Measurements from ENCODE around the gene PGM1. TPM values are rescaled to one million over a fixed set of nuclear protein-coding genes. Genes with fewer than 3 reads are reported as not detected.
A peak's percentile ranks its signal among the peaks of the same experiment; 100 is the strongest.

Gene PGM1
- total and polyA plus RNA-seq, 9 of the 15 experiments (the other 6 are each of a cell fraction or from before 2014, with no cell fraction given): 0.03 to 0.31 (median 0.09) TPM; not detected in 5

DNA sequence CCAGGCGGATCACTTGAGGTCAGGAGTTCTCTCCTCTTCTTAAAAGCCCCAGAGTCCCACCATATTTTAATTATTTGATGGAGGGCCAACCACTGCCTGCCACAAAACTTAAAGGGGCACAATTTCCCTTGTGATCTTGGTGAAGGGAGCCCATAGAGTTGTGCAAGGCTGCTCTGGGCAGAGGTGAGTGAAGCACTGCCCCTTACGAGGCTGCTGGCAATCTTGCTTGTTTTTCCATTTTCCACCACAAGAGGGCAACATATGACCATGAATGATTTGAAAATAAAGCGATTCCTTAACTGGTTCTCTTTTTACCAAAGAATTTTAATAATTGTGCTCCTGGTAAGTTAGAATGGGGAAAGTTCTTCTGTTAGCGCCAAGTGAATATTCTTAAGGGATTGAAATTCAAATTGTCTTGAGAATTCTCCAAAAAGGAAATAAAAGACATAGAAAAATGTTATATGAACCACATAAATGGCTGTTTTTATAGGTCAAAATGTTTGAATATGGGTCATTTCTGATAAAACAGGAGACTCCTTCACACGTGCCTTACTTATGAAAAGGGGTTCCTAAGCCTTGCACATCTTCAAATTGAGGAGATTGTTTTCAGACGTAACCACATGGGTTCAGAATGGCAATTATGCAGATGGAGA is 22.7 kb downstream of the PGM1 start:
- ChIA-PET POLR2A (interaction anchor here (0.6 kb wide), 2 partner anchors 21 to 109 kb away, joined by 3 read pairs; no protein-coding TSS in a partner anchor), CTCF (ENCODE audit: low intra/inter-chr PET ratio) (interaction anchor here (1.1 to 1.6 kb wide), 2 partner anchors 627 to 630 kb away, joined by 3 to 11 read pairs; no protein-coding TSS in a partner anchor)
- Histone ChIP-seq H4K20me1 (replicated peaks; ENCODE audit: control insufficient read depth, insufficient read depth, low read length) (no peaks in the 10 kb centered on the region), H3K79me2 (ENCODE audit: control insufficient read depth, insufficient read depth, low read length) (no peaks in the 10 kb centered on the region), H3K9me1 (ENCODE audit: control insufficient read depth, insufficient read depth, low read length) (no peaks in the 10 kb centered on the region), H3K27ac (ENCODE audit: extremely low read depth, low read depth, low read length) (no peak overlapping the region), H3K36me3 (ENCODE audit: control insufficient read depth, insufficient read depth, low read length) (no peaks in the 10 kb centered on the region), H3K4me2 (ENCODE audit: insufficient read depth, low read length) (no peak overlapping the region), H3K27me3 (ENCODE audit: control insufficient read depth in 2 of 2, insufficient read depth in 2 of 2, low read length in 2 of 2) (peaks cover 2 to 10% of the 10 kb centered on the region in 2 experiments; a peak in 2 of 5 replicates), H3K4me1 (replicated peaks in 1 of 2; ENCODE audit: control insufficient read depth in 2 of 2, insufficient read depth in 2 of 2, low read length in 2 of 2) (no peaks in the 10 kb centered on the region), H3K9me3 (replicated peaks; ENCODE audit: control insufficient read depth, insufficient read depth, low read depth, low read length) (no peaks in the 10 kb centered on the region), H2AFZ (ENCODE audit: low read depth, low read length) (no peak overlapping the region), H3K4me3 (no peak overlapping the region), H3K9ac (ENCODE audit: insufficient read depth in 1 of 2, low read depth in 2 of 2, low read length in 2 of 2) (no peak overlapping the region)
- in situ Hi-C loops (cut with MboI): loop anchor here (5.0 kb wide), 1 partner anchor 626 kb away; no protein-coding TSS in a partner anchor
- FAIRE-seq (peak; percentile 95), ATAC-seq (peak; percentile 80), DNase-seq (ENCODE audit: extremely low read depth in 1 of 4, low spot score in 3 of 4) (peak; percentile 61 to 73 (median 70))
- intact Hi-C loops (cut with micrococcal nuclease): loop anchor here (1.0 to 2.0 kb wide), 2 partner anchors 521 to 631 kb away; no protein-coding TSS in a partner anchor
- 2% methylated on average over 5 of the region's 6 CpGs for WGBS (ENCODE audit: insufficient coverage, low coverage, missing lambda C conversion rate)
- no TSS peak for BruUV-seq (replicated peaks)
- TF ChIP-seq SIRT6 (IDR thresholded peaks at IDR 0.05; ENCODE audit: low read depth, low read length) (no peak), HEY1 (CRISPR knock-in tag; IDR thresholded peaks at IDR 0.05; ENCODE audit: borderline replicate concordance) (no peak), ZKSCAN3 (CRISPR knock-in tag; IDR thresholded peaks at IDR 0.05) (no peak), HDAC2 (IDR thresholded peaks at IDR 0.05) (no peak), SMC3 (conservative IDR thresholded peaks at IDR 0.05; ENCODE audit: insufficient read depth, low read depth, low read length) (peak; percentile 47), TOE1 (IDR thresholded peaks at IDR 0.05; ENCODE audit: borderline replicate concordance) (no peak), TOE1 (CRISPR knock-in tag; IDR thresholded peaks at IDR 0.05; ENCODE audit: borderline replicate concordance, low read depth) (no peak), RAD21 (CRISPR knock-in tag; conservative IDR thresholded peaks at IDR 0.05 in 1 of 2, IDR thresholded peaks at IDR 0.05 in 1 of 2) (peak; percentile 70 to 79), ZNF134 (CRISPR knock-in tag; conservative IDR thresholded peaks at IDR 0.05) (no peak), ZNF212 (CRISPR knock-in tag; IDR thresholded peaks at IDR 0.05) (no peak), BMI1 (IDR thresholded peaks at IDR 0.05; ENCODE audit: low read length) (no peak), SAFB (IDR thresholded peaks at IDR 0.05; ENCODE audit: borderline replicate concordance, low read depth, low read length) (no peak), FOXK2 (conservative IDR thresholded peaks at IDR 0.05 in 1 of 2, IDR thresholded peaks at IDR 0.05 in 1 of 2; ENCODE audit: low read depth in 2 of 2) (0 out of 4 replicates have a peak, but pooled peaks of 1 of the 2 experiments have one; percentile 17)
- TF ChIP-seq, protein P1, sequence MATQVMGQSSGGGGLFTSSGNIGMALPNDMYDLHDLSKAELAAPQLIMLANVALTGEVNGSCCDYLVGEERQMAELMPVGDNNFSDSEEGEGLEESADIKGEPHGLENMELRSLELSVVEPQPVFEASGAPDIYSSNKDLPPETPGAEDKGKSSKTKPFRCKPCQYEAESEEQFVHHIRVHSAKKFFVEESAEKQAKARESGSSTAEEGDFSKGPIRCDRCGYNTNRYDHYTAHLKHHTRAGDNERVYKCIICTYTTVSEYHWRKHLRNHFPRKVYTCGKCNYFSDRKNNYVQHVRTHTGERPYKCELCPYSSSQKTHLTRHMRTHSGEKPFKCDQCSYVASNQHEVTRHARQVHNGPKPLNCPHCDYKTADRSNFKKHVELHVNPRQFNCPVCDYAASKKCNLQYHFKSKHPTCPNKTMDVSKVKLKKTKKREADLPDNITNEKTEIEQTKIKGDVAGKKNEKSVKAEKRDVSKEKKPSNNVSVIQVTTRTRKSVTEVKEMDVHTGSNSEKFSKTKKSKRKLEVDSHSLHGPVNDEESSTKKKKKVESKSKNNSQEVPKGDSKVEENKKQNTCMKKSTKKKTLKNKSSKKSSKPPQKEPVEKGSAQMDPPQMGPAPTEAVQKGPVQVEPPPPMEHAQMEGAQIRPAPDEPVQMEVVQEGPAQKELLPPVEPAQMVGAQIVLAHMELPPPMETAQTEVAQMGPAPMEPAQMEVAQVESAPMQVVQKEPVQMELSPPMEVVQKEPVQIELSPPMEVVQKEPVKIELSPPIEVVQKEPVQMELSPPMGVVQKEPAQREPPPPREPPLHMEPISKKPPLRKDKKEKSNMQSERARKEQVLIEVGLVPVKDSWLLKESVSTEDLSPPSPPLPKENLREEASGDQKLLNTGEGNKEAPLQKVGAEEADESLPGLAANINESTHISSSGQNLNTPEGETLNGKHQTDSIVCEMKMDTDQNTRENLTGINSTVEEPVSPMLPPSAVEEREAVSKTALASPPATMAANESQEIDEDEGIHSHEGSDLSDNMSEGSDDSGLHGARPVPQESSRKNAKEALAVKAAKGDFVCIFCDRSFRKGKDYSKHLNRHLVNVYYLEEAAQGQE (IDR thresholded peaks at IDR 0.05; ENCODE audit: borderline replicate concordance): peak; percentile 60; the same call in 1 of the 2 replicates
- TF ChIP-seq, protein P1 (CRISPR knock-in tag; IDR thresholded peaks at IDR 0.05; ENCODE audit: low read depth): no peak

Measured in K562 (cell line).